CD8-positive, alpha-beta memory T cell (primary cell): ENCODE data around the gene GCAT. TPM values are rescaled to one million over a fixed set of nuclear protein-coding genes. Genes with fewer than 3 reads are reported as not detected.

Experiments
- CTCF ChIA-PET: fragments of 350-600 bp; sonication (Branson Sonifier 250); formaldehyde crosslinking; loops from one replicate; lab custom pipeline; 2021; ENCODE audit warnings: antibody characterized with exemption; lab: Charles Lee
- POLR2A ChIA-PET: fragments of 350-600 bp; sonication (Branson Sonifier 250); formaldehyde crosslinking; loops from one replicate; lab custom pipeline; 2021; ENCODE audit warnings: antibody characterized with exemption; lab: Charles Lee
- DNase-seq, 5 donors: peaks; one replicate each; pipeline versions ENCODE4 v3.0.0 to v3.0.0-alpha.2; 2020 to 2022; ENCODE audit warnings: mixed read lengths in 1 of 5
- H3K27ac ChIP-seq: one replicate; pipeline ENCODE4 v1.7.0; 2013; ENCODE audit warnings: low read depth, mild to moderate bottlenecking, low read length, moderate library complexity
- H3K27me3 ChIP-seq: 2 replicates; pipeline ENCODE4 v1.7.0; 2013; ENCODE audit warnings: low read length, mild to moderate bottlenecking; ENCODE audit not compliant: insufficient read depth, poor library complexity, severe bottlenecking
- H3K36me3 ChIP-seq: 2 replicates; pipeline ENCODE4 v1.7.0; 2013; ENCODE audit warnings: mild to moderate bottlenecking, low read length, moderate library complexity; ENCODE audit not compliant: insufficient read depth
- H3K4me1 ChIP-seq: 2 replicates; pipeline ENCODE4 v1.7.0; 2013; ENCODE audit warnings: mild to moderate bottlenecking, low read length, moderate library complexity; ENCODE audit not compliant: insufficient read depth
- H3K4me3 ChIP-seq: 2 replicates; pipeline ENCODE4 v1.7.0; 2013; ENCODE audit warnings: mild to moderate bottlenecking, low read length
- H3K9me3 ChIP-seq: 2 replicates; pipeline ENCODE4 v1.7.0; 2013; ENCODE audit warnings: mild to moderate bottlenecking, low read length
- H3K27ac Mint-ChIP-seq, 8 donors: one replicate each; pipeline ENCODE4 v1.8.0; 2020 to 2021; ENCODE audit warnings: mixed read lengths in 8 of 8, mild to moderate bottlenecking in 6 of 8, inconsistent platforms in 3 of 8, moderate library complexity in 3 of 8
- H3K27me3 Mint-ChIP-seq, 2 donors: one replicate each; pipeline ENCODE4 v1.8.0; 2020 to 2021; ENCODE audit warnings: mixed read lengths in 2 of 2, mild to moderate bottlenecking in 1 of 2, moderate library complexity in 1 of 2
- H3K36me3 Mint-ChIP-seq, 3 donors: one replicate each; pipeline ENCODE4 v1.8.0; 2020 to 2021; ENCODE audit warnings: mixed read lengths in 3 of 3, inconsistent platforms in 1 of 3, mild to moderate bottlenecking in 1 of 3
- H3K4me1 Mint-ChIP-seq, 3 donors: one replicate each; pipeline ENCODE4 v1.8.0; 2020 to 2021; ENCODE audit warnings: mixed read lengths in 3 of 3, inconsistent platforms in 1 of 3, mild to moderate bottlenecking in 1 of 3
- H3K4me3 Mint-ChIP-seq, 7 donors: one replicate each; pipeline ENCODE4 v1.8.0; 2020 to 2021; ENCODE audit warnings: mixed read lengths in 7 of 7, mild to moderate bottlenecking in 6 of 7, moderate library complexity in 4 of 7, inconsistent platforms in 2 of 7
- H3K9me3 Mint-ChIP-seq, 5 donors: one replicate each; pipeline ENCODE4 v1.8.0; 2020 to 2022; ENCODE audit warnings: mixed read lengths in 5 of 5, mild to moderate bottlenecking in 3 of 5, moderate library complexity in 2 of 5, inconsistent platforms in 1 of 5
- polyA plus RNA-seq: library from polyadenylated mRNA; unstranded; fragments of 300-500 nt; fragmentation: Illumina TruSeq; gene quantifications from one replicate; pipeline ENCODE4 v1.2.3, GENCODE V29; 2021
- total RNA-seq, 2 experiments: library from RNA; stranded (reverse); gene quantifications; one replicate each; pipeline ENCODE4 v1.2.3, GENCODE V29; 2021

The GCAT gene
- total RNA-seq (10 to 100 TPM in 1 of 2 experiments, 1 to 10 TPM in 1; 9.3 to 10.0 TPM), polyA plus RNA-seq (1.6 TPM)

- Mint-ChIP-seq H3K4me1 (peaks cover 31 to 54% (median 36%) of the 10 kb centered on the region in 3 donors), H3K27me3 (peaks cover 67 to 70% of the 10 kb centered on the region in 2 donors), H3K9me3 (no peaks in the 10 kb centered on the region), H3K36me3 (no peaks in the 10 kb centered on the region), H3K27ac (peak within 1 kb of the TSS in 2 of 8 donors; percentile 5 to 59), H3K4me3 (peak within 1 kb of the TSS; percentile 66 to 89 (median 73))
- no peaks in the 10 kb centered on the region for H3K36me3 ChIP-seq
- H3K4me3 ChIP-seq, result peak within 1 kb of the TSS; percentile 70
- no peaks in the 10 kb centered on the region for H3K9me3 ChIP-seq
- peak; percentile 75 to 85 (median 81) for DNase-seq
- H3K27me3 ChIP-seq, result peaks cover 52% of the 10 kb centered on the region
- ChIA-PET CTCF (interaction anchor here (0.6 to 3.8 kb wide), 5 partner anchors 8 to 285 kb away, joined by 3 to 46 read pairs (median 4); no protein-coding TSS in a partner anchor), POLR2A (interaction anchor here (0.6 to 1.2 kb wide), 5 partner anchors 15 to 1683 kb away, joined by 3 to 8 read pairs (median 4); partner anchors contain the start of gene ANKRD54)
- peaks cover 43% of the 10 kb centered on the region for H3K4me1 ChIP-seq
- peak within 1 kb of the TSS; percentile 64 for H3K27ac ChIP-seq
Observed at GRCh38 chr22:37807410-37808293, at the start of gene GCAT. Gene GCAT, plus strand, starts transcription at chr22:37807934. Its CDS starts 34 bp downstream, at chr22:37807968.

DNA sequence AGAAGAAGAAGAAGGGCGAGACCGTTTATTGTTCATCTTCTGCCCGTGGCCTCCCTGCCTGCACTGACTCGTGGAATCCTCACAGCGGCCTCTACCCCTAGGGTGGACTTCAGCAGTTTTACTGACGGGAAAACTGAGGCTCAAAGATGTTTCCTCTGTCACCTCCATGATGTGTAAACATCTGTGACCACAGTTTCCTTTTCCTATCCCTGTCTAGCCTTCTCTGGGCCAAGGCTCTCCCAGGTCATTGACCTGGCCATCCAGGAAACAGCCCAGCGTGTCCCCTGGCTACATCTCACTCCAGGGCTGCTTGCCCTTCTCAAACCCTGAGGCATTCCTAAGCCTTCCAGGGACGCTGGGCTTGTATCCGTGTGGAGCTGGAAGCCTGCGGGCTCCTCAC, 49.0 kb upstream of the GCAT start:
- Mint-ChIP-seq H3K27ac (peak overlapping the region in 1 of 8 donors; percentile 23), H3K9me3 (no peaks in the 10 kb centered on the region), H3K27me3 (no peaks in the 10 kb centered on the region), H3K36me3 (peaks cover 0 to 65% (median 10%) of the 10 kb centered on the region in 3 donors), H3K4me1 (peaks cover 0 to 2% (median 0%) of the 10 kb centered on the region in 3 donors), H3K4me3 (no peak overlapping the region)
- Histone ChIP-seq H3K27ac (no peak overlapping the region), H3K36me3 (no peaks in the 10 kb centered on the region), H3K4me3 (no peak overlapping the region), H3K9me3 (no peaks in the 10 kb centered on the region), H3K4me1 (no peaks in the 10 kb centered on the region), H3K27me3 (no peaks in the 10 kb centered on the region)
- DNase-seq, result no peak
- ChIA-PET CTCF (no interaction called here), POLR2A (no interaction called here)

DNA sequence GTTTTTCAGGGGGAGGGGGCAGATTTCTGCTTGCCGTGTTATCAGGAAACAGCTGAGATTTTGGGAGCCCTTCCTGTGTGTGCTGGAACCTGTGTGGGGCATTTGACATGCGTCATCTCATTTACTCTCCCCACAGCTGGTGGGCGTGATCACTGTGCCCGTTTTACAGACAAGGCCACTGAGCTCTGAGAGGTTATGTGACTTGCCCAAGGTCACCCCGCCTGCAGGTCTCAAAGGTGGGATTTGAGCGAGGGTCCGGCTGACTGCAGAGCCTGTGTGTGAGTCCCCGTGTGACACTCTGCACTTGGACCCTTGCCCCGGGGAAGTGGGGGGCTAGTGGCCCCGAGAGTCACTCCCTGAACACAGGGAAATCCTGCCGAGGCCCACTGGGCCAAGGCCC, 48.5 kb upstream of the GCAT start:
- Histone ChIP-seq H3K27ac (no peak overlapping the region), H3K4me1 (no peaks in the 10 kb centered on the region), H3K27me3 (no peaks in the 10 kb centered on the region), H3K9me3 (no peaks in the 10 kb centered on the region), H3K4me3 (no peak overlapping the region), H3K36me3 (no peaks in the 10 kb centered on the region)
- ChIA-PET POLR2A (no interaction called here), CTCF (no interaction called here)
- no peak overlapping the region for H3K27ac Mint-ChIP-seq
- no peak for DNase-seq
- no peaks in the 10 kb centered on the region for H3K27me3 Mint-ChIP-seq
- no peaks in the 10 kb centered on the region for H3K9me3 Mint-ChIP-seq
- peaks cover 0 to 69% (median 10%) of the 10 kb centered on the region in 3 donors for H3K36me3 Mint-ChIP-seq
- H3K4me3 Mint-ChIP-seq, result no peak overlapping the region
- peaks cover 0 to 2% (median 0%) of the 10 kb centered on the region in 3 donors for H3K4me1 Mint-ChIP-seq

- no peaks in the 10 kb centered on the region for H3K9me3 Mint-ChIP-seq
- H3K36me3 ChIP-seq, result no peaks in the 10 kb centered on the region
Observed at GRCh38 chr22:37760152-37760551, 47.6 kb upstream of the GCAT start.

GRCh38 chr22:37762389-37762836, 45.3 kb upstream of the GCAT start:
- peaks cover 0 to 2% (median 0%) of the 10 kb centered on the region in 3 donors for H3K4me1 Mint-ChIP-seq
- Histone ChIP-seq H3K4me1 (no peaks in the 10 kb centered on the region), H3K27me3 (no peaks in the 10 kb centered on the region), H3K27ac (no peak overlapping the region), H3K4me3 (no peak overlapping the region), H3K9me3 (no peaks in the 10 kb centered on the region), H3K36me3 (no peaks in the 10 kb centered on the region)
- H3K27ac Mint-ChIP-seq, result no peak overlapping the region
- DNase-seq, result no peak
- ChIA-PET CTCF (no interaction called here), POLR2A (no interaction called here)
- no peaks in the 10 kb centered on the region for H3K27me3 Mint-ChIP-seq
- no peaks in the 10 kb centered on the region for H3K9me3 Mint-ChIP-seq
- H3K36me3 Mint-ChIP-seq, result peaks cover 0 to 49% (median 9%) of the 10 kb centered on the region in 3 donors
- no peak overlapping the region for H3K4me3 Mint-ChIP-seq

More at GRCh38 chr22:37760152-37760551, 47.6 kb upstream of the GCAT start:
- Histone ChIP-seq H3K4me3 (no peak overlapping the region), H3K4me1 (no peaks in the 10 kb centered on the region), H3K27ac (no peak overlapping the region), H3K27me3 (no peaks in the 10 kb centered on the region), H3K9me3 (no peaks in the 10 kb centered on the region)
- H3K4me1 Mint-ChIP-seq, result peaks cover 0 to 2% (median 0%) of the 10 kb centered on the region in 3 donors
- ChIA-PET POLR2A (no interaction called here), CTCF (interaction anchor here (0.6 kb wide), 1 partner anchor 1235 kb away, joined by 3 read pairs; no protein-coding TSS in a partner anchor)
- no peaks in the 10 kb centered on the region for H3K27me3 Mint-ChIP-seq
- peaks cover 0 to 67% (median 9%) of the 10 kb centered on the region in 3 donors for H3K36me3 Mint-ChIP-seq
- H3K4me3 Mint-ChIP-seq, result no peak overlapping the region
- DNase-seq, result no peak
- H3K27ac Mint-ChIP-seq, result peak overlapping the region in 1 of 8 donors; percentile 21

- CTCF ChIA-PET, result no interaction called here
- Mint-ChIP-seq H3K27ac (no peak overlapping the region), H3K36me3 (peaks cover 0 to 49% (median 9%) of the 10 kb centered on the region in 3 donors), H3K4me1 (peaks cover 0 to 2% (median 0%) of the 10 kb centered on the region in 3 donors), H3K4me3 (no peak overlapping the region), H3K27me3 (no peaks in the 10 kb centered on the region), H3K9me3 (no peaks in the 10 kb centered on the region)
- H3K4me1 ChIP-seq, result no peaks in the 10 kb centered on the region
- H3K27ac ChIP-seq, result no peak overlapping the region
- peaks cover 4% of the 10 kb centered on the region for H3K36me3 ChIP-seq
- no peak for DNase-seq
- no peaks in the 10 kb centered on the region for H3K9me3 ChIP-seq
- H3K27me3 ChIP-seq, result no peaks in the 10 kb centered on the region
- POLR2A ChIA-PET, result no interaction called here
- H3K4me3 ChIP-seq, result no peak overlapping the region
Observed at GRCh38 chr22:37763012-37763411, 44.7 kb upstream of the GCAT start.

DNA sequence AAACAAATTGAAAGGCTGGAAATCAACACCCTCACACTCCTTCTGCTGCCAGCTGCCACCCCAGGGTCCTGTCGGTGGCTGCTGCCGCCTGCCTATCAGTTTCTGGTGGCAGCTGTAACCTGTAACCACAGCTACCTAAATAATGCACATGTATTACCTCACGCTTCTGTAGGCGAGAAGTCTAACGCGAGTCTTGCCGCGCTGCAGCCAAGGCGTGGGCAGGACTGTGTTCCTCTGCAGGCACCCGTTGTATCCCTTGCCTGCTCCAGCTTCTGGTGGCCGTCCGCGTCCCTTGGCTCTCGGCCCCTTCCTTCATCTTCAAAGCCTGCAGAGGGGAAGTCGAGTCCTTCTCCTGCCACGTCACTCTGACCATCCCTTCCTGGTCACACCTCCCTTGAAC, 44.1 kb upstream of the GCAT start:
- peak overlapping the region in 1 of 8 donors; percentile 6 for H3K27ac Mint-ChIP-seq
- CTCF ChIA-PET, result no interaction called here

GRCh38 chr22:37764622-37765021, 43.1 kb upstream of the GCAT start:
- POLR2A ChIA-PET, result no interaction called here
- H3K27me3 ChIP-seq, result no peaks in the 10 kb centered on the region
- no peak overlapping the region for H3K4me3 ChIP-seq
- no peak overlapping the region for H3K27ac ChIP-seq
- peaks cover 6% of the 10 kb centered on the region for H3K36me3 ChIP-seq
- no peaks in the 10 kb centered on the region for H3K4me1 ChIP-seq
- Mint-ChIP-seq H3K4me1 (no peaks in the 10 kb centered on the region), H3K4me3 (no peak overlapping the region), H3K36me3 (peaks cover 0 to 42% (median 6%) of the 10 kb centered on the region in 3 donors), H3K9me3 (no peaks in the 10 kb centered on the region), H3K27me3 (no peaks in the 10 kb centered on the region), H3K27ac (no peak overlapping the region)
- no peak for DNase-seq
- H3K9me3 ChIP-seq, result no peaks in the 10 kb centered on the region
- CTCF ChIA-PET, result no interaction called here

More for the DNA sequence above, 44.1 kb upstream of the GCAT start:
- H3K4me1 ChIP-seq, result no peaks in the 10 kb centered on the region
- H3K27me3 ChIP-seq, result no peaks in the 10 kb centered on the region
- no peaks in the 10 kb centered on the region for H3K9me3 ChIP-seq
- POLR2A ChIA-PET, result no interaction called here
- Mint-ChIP-seq H3K27me3 (no peaks in the 10 kb centered on the region), H3K9me3 (no peaks in the 10 kb centered on the region), H3K36me3 (peaks cover 0 to 48% (median 6%) of the 10 kb centered on the region in 3 donors), H3K4me1 (no peaks in the 10 kb centered on the region), H3K4me3 (no peak overlapping the region)
- no peak overlapping the region for H3K27ac ChIP-seq
- peaks cover 6% of the 10 kb centered on the region for H3K36me3 ChIP-seq
- DNase-seq, result no peak
- H3K4me3 ChIP-seq, result no peak overlapping the region
